GM12801 (cell line): ENCODE results near the gene TOMM40L.

Experiments used
- CTCF ChIP-seq: IDR thresholded peaks from one replicate; pipeline ENCODE4 v1.5.1; 2011; ENCODE audit warnings: control low read depth; ENCODE audit not compliant: insufficient read length; ENCODE audit errors: extremely low read depth

Gene TOMM40L

DNA sequence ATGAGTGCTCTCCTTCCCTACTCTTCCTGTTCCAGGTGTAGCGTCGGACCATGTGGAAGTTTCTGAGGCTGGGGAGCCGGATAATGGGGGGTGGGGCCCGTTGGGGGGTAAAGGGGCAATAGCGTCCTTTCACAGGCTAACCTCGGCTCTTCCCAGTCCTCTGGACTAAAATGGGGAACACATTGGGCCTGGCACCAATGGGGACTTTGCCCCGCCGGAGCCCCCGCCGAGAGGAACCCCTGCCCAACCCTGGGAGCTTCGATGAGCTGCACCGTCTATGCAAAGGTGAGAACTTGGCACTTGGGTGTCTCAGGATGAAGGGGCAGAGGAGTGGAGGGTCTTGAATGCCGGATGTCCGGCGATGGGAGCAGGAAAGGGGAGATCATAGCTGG is 456 bp downstream of the TOMM40L start:
- TF ChIP-seq CTCF = no peak

DNA sequence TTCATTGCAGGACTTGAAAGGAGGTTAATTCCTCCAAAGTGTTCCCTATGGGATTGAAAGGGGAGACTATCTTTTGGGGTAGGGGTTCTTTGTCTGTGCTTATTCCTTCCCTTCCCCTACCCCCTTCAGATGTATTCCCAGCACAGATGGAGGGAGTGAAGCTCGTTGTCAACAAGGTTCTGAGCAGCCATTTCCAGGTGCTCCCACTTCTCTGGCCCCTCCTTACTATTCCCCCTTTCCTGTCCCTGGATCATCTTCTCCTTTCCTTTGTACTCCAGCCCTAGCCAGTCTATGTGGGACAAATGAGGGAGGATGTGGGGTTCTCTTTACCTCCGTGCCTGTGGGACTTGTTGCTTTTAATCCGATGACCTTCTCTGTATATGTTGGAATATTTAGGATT is 899 bp downstream of the TOMM40L start:
- no peak for TF ChIP-seq CTCF

DNA sequence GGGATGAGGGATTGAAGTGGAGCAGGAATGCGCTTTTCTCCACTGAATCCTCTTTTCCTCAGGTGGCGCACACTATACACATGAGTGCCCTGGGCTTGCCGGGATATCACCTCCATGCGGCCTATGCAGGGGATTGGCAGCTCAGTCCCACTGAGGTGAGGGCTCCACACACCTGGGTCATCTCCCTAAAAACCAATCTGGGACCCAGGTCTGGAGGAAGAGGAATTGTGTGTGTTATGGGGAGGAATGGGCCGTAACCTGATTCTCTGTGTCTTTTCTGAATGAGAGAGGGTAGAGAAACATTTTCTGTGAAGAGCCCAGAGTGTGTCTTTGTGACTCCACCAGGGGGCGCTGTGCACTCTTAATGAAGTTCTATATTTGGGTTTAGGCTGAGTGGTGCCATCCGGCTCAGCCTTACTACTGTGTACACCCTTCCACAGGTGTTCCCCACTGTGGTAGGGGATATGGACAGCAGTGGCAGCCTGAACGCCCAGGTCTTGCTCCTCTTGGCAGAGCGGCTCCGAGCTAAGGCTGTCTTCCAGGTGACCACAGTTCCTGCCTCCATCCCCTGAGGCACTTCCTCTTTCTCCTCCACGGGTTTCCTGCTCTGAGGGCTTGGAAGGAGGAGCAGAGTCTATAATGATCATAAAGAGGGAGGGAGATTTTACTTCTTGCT is 1.5 kb downstream of the TOMM40L start:
- TF ChIP-seq CTCF = no peak

- TF ChIP-seq CTCF = no peak
Measured at GRCh38 chr1:161228032-161228431, 2.2 kb downstream of the TOMM40L start.

DNA sequence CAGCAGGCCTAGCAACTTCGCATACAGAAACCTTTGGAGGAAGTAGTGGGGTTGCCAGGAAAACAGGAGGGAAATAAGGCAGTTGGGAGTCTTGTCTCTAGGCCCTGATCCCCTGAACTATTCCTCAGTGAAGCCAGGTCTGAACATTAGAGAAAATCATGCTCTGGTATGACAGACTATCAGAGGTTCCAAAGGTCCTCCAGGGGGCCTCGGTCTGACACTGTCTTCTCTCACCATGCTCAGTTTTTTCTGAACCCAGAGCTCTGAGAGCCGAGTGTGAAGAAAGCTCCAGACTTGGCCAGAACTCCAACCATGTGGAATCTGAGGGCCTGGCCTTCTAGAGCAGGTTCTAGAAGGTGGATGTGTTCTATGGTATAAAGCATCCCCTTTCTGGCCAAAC is 4.0 kb downstream of the TOMM40L start:
- no peak for TF ChIP-seq CTCF

- TF ChIP-seq CTCF = no peak
Measured at GRCh38 chr1:161230762-161231161, 4.9 kb downstream of the TOMM40L start.

DNA sequence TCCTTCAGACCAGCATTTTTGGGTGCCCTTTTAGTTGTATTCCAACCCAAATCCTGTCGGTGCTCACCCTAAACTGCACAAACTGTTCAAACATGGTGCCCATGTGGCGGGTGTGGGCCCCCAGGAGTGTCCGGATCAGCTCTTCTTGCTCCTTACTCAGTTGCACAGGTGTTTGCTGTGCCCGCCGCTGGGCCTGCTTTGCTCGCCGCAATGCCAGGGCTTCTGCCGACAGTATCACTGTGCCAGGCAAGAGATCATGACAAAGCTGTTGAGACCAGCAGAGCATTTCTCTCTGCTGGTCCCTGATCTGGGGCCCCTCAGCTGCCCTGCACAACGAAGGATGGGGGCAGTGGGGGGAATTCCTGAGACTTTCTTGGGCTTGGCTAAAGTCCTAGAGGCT is 7.2 kb downstream of the TOMM40L start:
- no peak for TF ChIP-seq CTCF
